PFSK-1 (cell line): ENCODE results near the gene CASTOR1.

Experiments used
- FOXP2 ChIP-seq: optimal IDR thresholded peaks from 2 replicates; pipeline ENCODE3; 2011; ENCODE audit warnings: borderline replicate concordance, control low read depth, inconsistent platforms; ENCODE audit not compliant: insufficient read depth; ENCODE audit errors: extremely low read length, extremely low read depth
- POLR2AphosphoS5 ChIP-seq: IDR thresholded peaks from 2 replicates; pipeline ENCODE4 v1.6.1; 2012; ENCODE audit warnings: low read depth, mild to moderate bottlenecking, control low read depth, low read length, moderate library complexity
- SIN3A ChIP-seq: IDR thresholded peaks from 2 replicates; pipeline ENCODE4 v1.6.1; 2012; ENCODE audit warnings: mild to moderate bottlenecking, low read length, moderate library complexity, borderline replicate concordance; ENCODE audit not compliant: insufficient read depth
- TAF1 ChIP-seq: IDR thresholded peaks from 2 replicates; pipeline ENCODE4 v1.6.1; 2012; ENCODE audit warnings: low read length, control low read depth, borderline replicate concordance; ENCODE audit not compliant: insufficient read depth
- TF ChIP-seq, protein P1 (sequence below), 2 experiments: IDR thresholded peaks; 2 replicates each; pipeline versions ENCODE4 v1.6.1 to v1.8.0; 2011 to 2012; ENCODE audit warnings: low read depth in 2 of 2, low read length in 2 of 2, control low read depth in 1 of 2, inconsistent platforms in 1 of 2, mild to moderate bottlenecking in 1 of 2, moderate library complexity in 1 of 2; ENCODE audit not compliant: insufficient read depth in 1 of 2

CASTOR1 gene

GRCh38 chr22:30328466-30329049 is 39.3 kb upstream of the CASTOR1 start:
- TF ChIP-seq POLR2AphosphoS5 = no peak
- no peak for TF ChIP-seq TAF1
- TF ChIP-seq, protein P1, sequence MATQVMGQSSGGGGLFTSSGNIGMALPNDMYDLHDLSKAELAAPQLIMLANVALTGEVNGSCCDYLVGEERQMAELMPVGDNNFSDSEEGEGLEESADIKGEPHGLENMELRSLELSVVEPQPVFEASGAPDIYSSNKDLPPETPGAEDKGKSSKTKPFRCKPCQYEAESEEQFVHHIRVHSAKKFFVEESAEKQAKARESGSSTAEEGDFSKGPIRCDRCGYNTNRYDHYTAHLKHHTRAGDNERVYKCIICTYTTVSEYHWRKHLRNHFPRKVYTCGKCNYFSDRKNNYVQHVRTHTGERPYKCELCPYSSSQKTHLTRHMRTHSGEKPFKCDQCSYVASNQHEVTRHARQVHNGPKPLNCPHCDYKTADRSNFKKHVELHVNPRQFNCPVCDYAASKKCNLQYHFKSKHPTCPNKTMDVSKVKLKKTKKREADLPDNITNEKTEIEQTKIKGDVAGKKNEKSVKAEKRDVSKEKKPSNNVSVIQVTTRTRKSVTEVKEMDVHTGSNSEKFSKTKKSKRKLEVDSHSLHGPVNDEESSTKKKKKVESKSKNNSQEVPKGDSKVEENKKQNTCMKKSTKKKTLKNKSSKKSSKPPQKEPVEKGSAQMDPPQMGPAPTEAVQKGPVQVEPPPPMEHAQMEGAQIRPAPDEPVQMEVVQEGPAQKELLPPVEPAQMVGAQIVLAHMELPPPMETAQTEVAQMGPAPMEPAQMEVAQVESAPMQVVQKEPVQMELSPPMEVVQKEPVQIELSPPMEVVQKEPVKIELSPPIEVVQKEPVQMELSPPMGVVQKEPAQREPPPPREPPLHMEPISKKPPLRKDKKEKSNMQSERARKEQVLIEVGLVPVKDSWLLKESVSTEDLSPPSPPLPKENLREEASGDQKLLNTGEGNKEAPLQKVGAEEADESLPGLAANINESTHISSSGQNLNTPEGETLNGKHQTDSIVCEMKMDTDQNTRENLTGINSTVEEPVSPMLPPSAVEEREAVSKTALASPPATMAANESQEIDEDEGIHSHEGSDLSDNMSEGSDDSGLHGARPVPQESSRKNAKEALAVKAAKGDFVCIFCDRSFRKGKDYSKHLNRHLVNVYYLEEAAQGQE (IDR thresholded peaks at IDR 0.05; ENCODE audit: insufficient read depth in 1 of 2, low read depth in 2 of 2, low read length in 2 of 2) = no peak
- TF ChIP-seq SIN3A = no peak
- TF ChIP-seq FOXP2 = no peak

- TF ChIP-seq, protein P1 (IDR thresholded peaks at IDR 0.05; ENCODE audit: insufficient read depth in 1 of 2, low read depth in 2 of 2, low read length in 2 of 2) = no peak
- no peak for TF ChIP-seq TAF1
- TF ChIP-seq POLR2AphosphoS5 = no peak
- no peak for TF ChIP-seq FOXP2
- no peak for TF ChIP-seq SIN3A
Observed at GRCh38 chr22:30327864-30328345, 38.6 kb upstream of the CASTOR1 start.

DNA sequence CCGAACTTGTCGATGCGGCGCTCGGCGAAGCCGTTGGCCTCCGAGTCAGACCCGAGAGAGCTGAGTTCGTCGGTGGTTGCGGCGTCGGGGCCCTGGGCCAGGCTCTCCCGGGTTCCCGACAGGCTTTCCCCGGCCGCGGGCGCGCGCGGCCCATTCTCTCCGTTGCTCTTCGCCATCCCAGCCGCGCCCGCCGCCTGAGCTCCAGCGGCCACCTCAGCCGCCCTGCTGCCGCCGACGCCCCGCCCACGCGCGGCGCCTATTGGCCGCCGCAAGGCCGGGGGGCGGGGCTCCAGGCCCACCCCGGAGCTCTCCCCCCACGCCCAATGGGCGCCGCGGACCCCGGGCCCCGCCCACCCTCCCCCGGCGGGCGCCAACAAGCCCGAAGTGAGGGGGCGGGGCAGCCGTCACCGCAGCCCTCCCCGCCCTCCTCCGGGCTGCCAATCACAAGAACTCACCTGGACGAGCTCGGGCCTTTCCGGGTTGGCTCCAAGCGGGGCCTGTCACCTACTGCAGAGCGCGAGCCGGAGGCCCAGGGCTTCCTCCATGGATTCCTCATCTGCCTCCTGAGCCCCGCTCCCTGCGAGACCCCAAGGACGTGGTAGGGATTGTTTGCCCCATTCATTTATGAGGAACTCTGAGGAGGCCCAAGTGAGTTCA is 37.5 kb upstream of the CASTOR1 start, which contains the start of gene TBC1D10A:
TBC1D10A (minus strand) TSS at position 236 of the 657 bp plus-strand sequence; CDS start at position 176, 60 bp downstream.
- TF ChIP-seq SIN3A (no peak), FOXP2 (no peak), TAF1 (no peak), POLR2AphosphoS5 (no peak)
- TF ChIP-seq, protein P1 (IDR thresholded peaks at IDR 0.05; ENCODE audit: insufficient read depth in 1 of 2, low read depth in 2 of 2, low read length in 2 of 2) = no peak

DNA sequence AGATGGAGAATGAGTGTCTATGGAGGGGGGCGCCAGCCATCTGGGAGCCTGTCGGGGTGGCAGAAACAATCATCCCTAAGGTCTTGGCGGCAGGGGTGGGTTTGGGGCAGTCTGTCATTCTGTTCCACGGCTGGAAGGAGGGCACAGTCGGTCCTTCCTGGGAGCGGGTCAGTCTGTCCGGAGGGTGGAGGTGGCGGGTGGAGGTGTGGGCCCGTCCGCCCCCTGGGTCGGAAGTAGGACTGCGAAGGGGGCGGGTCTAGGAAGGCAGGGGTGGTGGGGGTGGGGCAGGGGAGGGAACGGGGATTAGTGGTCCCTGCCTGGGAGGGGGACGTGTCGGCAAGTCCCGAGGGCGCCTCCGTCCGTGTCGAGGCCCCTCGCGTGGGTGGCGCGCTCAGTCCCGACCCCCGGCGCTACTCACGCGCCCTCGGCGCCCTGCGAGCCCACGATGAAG is 37.0 kb upstream of the CASTOR1 start:
- TF ChIP-seq FOXP2 = no peak
- no peak for TF ChIP-seq SIN3A
- TF ChIP-seq POLR2AphosphoS5 = no peak
- no peak for TF ChIP-seq TAF1
- TF ChIP-seq, protein P1 (IDR thresholded peaks at IDR 0.05; ENCODE audit: insufficient read depth in 1 of 2, low read depth in 2 of 2, low read length in 2 of 2) = no peak
